H7 (cell line): Measurements from ENCODE around the gene NCBP3. TPM values are rescaled to one million over a fixed set of nuclear protein-coding genes. Genes with fewer than 3 reads are reported as not detected.
"Not testable (repeated sequence)": the region's sequence is repeated elsewhere in the genome, so short reads cannot be mapped to it uniquely, and the experiment has no call there.

Source experiments
- DNase-seq: peaks from one replicate; pipeline ENCODE4 v3.0.0; 2012
- H3K27me3 ChIP-seq: 2 replicates; pipeline ENCODE4 v1.6.0; 2011; ENCODE audit warnings: mild to moderate bottlenecking, low read length; ENCODE audit not compliant: control insufficient read depth, insufficient read depth
- H3K36me3 ChIP-seq: replicated peaks from 2 replicates; pipeline ENCODE4 v1.5.1; 2011; ENCODE audit warnings: low read length; ENCODE audit not compliant: control insufficient read depth, insufficient read depth
- H3K4me3 ChIP-seq: 2 replicates; pipeline ENCODE4 v1.5.1; 2011; ENCODE audit warnings: low read depth, mild to moderate bottlenecking, control low read depth, low read length, moderate library complexity; ENCODE audit not compliant: insufficient read depth
- total RNA-seq: library from RNA; depleted of rRNA; stranded (reverse); fragments of >200 nt; shearing (Covaris generic); gene quantifications from 2 replicates; pipeline ENCODE4 v1.2.3, GENCODE V29; 2014

The NCBP3 gene
- total RNA-seq, 1 experiment from 2014 or later: 17.5 TPM

DNA sequence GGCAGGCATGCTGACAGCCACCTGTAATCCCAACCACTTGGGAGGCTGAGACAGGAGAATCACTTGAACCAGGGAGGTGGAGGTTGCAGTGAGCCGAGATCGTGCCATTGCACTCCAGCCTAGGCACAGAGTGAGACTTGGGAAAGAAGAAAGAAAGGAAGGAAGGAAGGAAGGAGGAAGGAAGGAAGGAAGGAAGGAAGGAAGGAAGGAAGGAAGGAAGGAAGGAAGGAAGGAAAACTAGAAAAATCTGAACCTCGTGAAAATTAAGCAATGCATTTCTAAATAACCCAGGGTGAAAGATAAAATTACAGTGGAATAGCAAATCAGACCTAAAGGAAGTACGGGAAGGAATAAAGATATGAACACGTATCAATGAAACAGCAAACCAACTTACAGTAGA is 60.7 kb downstream of the NCBP3 start:
- not testable (repeated sequence) for H3K27me3 ChIP-seq, DNase-seq

GRCh38 chr17:3782751-3783150 is 63.3 kb downstream of the NCBP3 start:
- no peak overlapping the region for H3K4me3 ChIP-seq
- H3K27me3 ChIP-seq: no peaks in the 10 kb centered on the region
- no peaks in the 10 kb centered on the region for H3K36me3 ChIP-seq
- DNase-seq: no peak

More for the DNA sequence above, 60.7 kb downstream of the NCBP3 start:
- not testable (repeated sequence) for H3K36me3 ChIP-seq, H3K4me3 ChIP-seq

- no peak for DNase-seq
- Histone ChIP-seq H3K36me3 (no peaks in the 10 kb centered on the region), H3K27me3 (no peaks in the 10 kb centered on the region), H3K4me3 (no peak overlapping the region)
These were observed 65.1 kb downstream of the NCBP3 start for GRCh38 chr17:3780986-3781385.

- no peak overlapping the region for H3K4me3 ChIP-seq
- peak; percentile 25 for DNase-seq
- no peaks in the 10 kb centered on the region for H3K36me3 ChIP-seq
- no peaks in the 10 kb centered on the region for H3K27me3 ChIP-seq
These were observed 68.5 kb downstream of the NCBP3 start for GRCh38 chr17:3777366-3778120.

GRCh38 chr17:3773966-3774365 is 72.1 kb downstream of the NCBP3 start:
- Histone ChIP-seq H3K27me3 (no peaks in the 10 kb centered on the region), H3K36me3 (no peaks in the 10 kb centered on the region), H3K4me3 (no peak overlapping the region)
- DNase-seq: no peak

DNA sequence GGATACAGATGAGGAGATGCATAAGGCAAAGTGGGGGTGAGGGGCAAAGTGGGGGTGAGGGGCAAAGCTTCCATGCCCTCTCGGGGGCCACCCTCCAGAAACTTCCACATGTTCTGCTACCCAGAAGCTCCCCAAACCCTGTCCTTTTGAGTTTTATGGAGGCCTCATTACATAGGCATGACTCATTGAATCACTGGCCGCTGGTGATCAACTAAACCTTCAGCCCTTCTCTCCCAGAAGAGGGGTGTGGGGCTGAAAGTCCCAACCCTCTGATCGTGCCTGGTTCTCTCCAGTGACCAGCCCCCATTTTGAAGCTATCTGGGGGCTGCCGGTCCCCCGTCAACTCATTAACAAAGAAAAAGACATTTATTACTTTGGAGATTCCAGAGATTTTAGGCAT is 72.5 kb downstream of the NCBP3 start:
- H3K27me3 ChIP-seq: no peaks in the 10 kb centered on the region
- DNase-seq: no peak
- no peaks in the 10 kb centered on the region for H3K36me3 ChIP-seq
- H3K4me3 ChIP-seq: no peak overlapping the region

DNA sequence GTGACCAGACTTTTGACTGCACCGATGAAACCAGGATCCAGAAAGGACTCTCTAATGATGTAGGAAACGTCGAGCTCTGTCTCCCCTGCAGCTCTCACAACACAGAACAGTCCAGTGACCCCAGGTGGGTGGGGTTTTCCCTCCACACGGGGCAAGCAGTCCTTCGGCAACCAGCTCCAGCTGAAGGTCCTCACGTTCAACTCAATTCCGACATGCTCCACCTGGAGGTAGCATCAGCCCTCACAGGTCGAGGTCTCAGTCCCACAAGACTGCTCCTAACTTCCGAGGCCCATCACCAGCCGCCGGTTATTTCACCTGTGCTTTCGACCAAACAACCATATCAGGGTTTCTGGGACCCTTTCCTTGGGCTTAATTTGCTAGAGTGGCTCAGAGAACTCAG is 73.3 kb downstream of the NCBP3 start:
- DNase-seq: peak; percentile 80
- no peaks in the 10 kb centered on the region for H3K36me3 ChIP-seq
- no peaks in the 10 kb centered on the region for H3K27me3 ChIP-seq
- H3K4me3 ChIP-seq: no peak overlapping the region

GRCh38 chr17:3771140-3771539 is 74.9 kb downstream of the NCBP3 start:
- Histone ChIP-seq H3K27me3 (no peaks in the 10 kb centered on the region), H3K36me3 (no peaks in the 10 kb centered on the region), H3K4me3 (no peak overlapping the region)
- DNase-seq: peak; percentile 26

DNA sequence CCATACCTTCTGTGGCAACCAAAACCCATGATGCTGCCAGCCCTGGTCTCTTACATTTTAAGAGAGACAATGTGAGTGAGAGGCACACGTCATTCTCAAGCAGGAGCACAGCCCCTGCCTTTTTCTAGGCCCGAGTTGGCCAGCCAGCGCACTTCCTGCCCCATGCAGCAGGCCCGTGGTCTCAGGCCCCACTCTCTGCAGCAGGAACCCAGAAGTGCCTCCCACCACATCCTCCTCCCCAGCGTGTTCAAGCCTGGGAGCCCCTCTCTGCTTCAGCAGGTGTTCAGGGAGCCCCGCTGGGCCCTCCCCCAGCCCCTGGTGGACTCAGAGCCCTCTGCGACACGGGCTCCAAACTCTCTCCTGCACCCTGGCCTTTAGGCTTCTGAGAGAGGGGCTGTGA is 75.6 kb downstream of the NCBP3 start:
- H3K4me3 ChIP-seq: no peak overlapping the region
- peak; percentile 51 for DNase-seq
- H3K36me3 ChIP-seq: no peaks in the 10 kb centered on the region
- no peaks in the 10 kb centered on the region for H3K27me3 ChIP-seq

DNA sequence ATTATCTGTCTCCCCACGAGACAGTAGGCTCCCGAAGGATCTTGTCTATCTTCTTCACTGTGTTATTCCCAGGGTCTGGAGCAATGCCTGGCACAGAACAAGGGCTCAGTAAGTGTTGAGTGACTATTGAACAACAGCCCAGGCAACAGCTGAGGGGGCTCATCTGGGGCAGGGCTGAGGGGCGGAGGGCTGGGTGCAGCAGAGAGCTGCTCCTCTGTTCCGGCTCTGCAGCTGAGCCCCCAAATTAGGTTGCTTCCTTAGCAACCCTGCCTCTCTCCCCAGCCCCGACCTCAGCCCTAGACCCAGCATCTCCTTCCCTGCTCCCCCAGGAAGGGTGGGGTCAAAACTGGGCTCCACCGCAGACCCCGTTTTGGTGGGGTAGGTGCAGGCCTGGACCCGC is 77.3 kb downstream of the NCBP3 start:
- H3K27me3 ChIP-seq: no peaks in the 10 kb centered on the region
- no peak for DNase-seq
- H3K4me3 ChIP-seq: no peak overlapping the region
- H3K36me3 ChIP-seq: no peaks in the 10 kb centered on the region

DNA sequence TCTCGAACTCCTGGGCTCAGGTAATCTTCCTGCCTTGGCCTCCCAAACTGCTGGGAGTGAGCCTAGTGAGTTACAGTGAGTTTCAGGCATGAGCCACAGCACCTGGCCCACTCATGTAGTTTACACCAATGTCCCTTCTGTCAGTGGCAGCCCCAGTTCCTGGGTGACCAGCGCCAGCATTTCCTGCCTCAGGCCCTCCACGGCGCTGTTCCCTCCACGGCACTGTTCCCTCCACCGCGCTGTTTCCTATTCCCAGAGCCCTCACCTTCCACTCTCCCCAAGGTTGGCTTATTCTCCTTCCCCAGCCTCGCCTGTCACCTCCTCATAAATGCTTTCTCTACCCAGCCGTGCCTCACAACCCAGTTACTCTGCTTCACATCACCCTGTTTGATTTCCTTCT is 77.7 kb downstream of the NCBP3 start:
- no peaks in the 10 kb centered on the region for H3K27me3 ChIP-seq
- H3K4me3 ChIP-seq: no peak overlapping the region
- no peak for DNase-seq
- no peaks in the 10 kb centered on the region for H3K36me3 ChIP-seq

- DNase-seq: no peak
- no peaks in the 10 kb centered on the region for H3K36me3 ChIP-seq
- no peaks in the 10 kb centered on the region for H3K27me3 ChIP-seq
- H3K4me3 ChIP-seq: no peak overlapping the region
These were observed 79.3 kb downstream of the NCBP3 start for GRCh38 chr17:3766779-3767178.

- no peak overlapping the region for H3K4me3 ChIP-seq
- no peak for DNase-seq
- H3K36me3 ChIP-seq: no peaks in the 10 kb centered on the region
- no peaks in the 10 kb centered on the region for H3K27me3 ChIP-seq
These were observed 80.1 kb downstream of the NCBP3 start for GRCh38 chr17:3765981-3766380.

DNA sequence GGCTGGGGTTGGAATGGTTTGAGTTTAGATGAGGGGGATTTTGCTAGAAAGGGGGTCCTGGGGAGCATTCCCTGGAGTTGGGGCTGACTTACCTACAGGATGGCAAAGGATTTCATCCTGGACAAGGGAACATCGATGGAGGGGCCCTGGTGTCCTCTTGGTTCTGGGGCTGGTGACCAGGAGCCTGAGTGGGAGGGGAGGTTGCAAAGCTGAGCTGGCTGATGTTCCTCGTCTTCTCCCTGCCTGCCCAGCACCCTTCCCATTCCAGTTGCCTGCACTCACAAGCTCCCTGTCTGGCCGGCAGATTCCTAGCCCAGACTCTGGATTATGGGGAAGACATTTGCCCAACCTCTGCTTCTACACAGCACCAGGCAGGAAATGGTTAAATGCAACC is 82.3 kb downstream of the NCBP3 start:
- no peak overlapping the region for H3K4me3 ChIP-seq
- no peaks in the 10 kb centered on the region for H3K27me3 ChIP-seq
- DNase-seq: no peak
- no peaks in the 10 kb centered on the region for H3K36me3 ChIP-seq

DNA sequence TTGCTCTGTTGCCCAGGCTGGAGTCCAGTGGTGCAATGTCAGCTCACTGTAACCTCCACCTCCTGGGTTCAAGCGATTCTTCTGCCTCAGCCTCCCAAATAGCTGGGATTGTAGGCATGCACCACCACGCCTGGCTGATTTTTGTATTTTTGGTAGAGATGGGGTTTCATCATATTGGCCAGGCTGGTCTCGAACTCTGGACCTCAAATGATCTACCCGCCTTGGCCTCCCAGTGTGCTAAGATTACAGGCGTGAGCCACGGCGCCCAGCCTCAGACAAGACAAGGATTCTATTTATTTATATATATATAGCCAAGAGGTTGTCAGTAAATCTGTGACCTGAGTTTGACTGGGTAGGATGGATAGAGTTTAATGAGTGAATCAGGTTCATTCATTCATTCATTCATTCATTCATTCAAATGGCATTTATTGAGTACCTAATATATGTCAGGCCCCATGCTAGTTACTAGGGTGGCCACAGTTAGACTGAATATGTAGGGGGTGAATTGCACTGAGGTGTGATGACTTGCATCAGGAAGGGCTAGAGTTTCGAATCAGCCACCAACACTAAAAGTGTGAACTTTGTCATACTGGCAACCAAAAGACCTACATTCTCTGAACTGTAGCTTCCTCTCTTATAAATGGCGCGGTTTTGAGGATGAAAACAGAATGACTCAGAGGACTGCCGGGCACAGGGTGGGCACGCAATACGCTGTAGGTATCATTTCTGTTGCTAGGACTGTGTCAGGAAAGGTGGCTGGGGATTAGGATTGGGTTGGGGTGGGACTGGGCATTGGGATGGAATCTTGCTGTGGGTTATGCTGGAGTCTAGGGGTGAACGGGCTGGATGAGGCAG is 82.9 kb downstream of the NCBP3 start:
- H3K4me3 ChIP-seq: no peak overlapping the region
- no peaks in the 10 kb centered on the region for H3K27me3 ChIP-seq
- H3K36me3 ChIP-seq: no peaks in the 10 kb centered on the region
- DNase-seq: peak; percentile 10
